ENCODE results near the gene ASTE1. TPM values are rescaled to one million over a fixed set of nuclear protein-coding genes. Genes with fewer than 3 reads are reported as not detected.

Gene ASTE1, protein sequence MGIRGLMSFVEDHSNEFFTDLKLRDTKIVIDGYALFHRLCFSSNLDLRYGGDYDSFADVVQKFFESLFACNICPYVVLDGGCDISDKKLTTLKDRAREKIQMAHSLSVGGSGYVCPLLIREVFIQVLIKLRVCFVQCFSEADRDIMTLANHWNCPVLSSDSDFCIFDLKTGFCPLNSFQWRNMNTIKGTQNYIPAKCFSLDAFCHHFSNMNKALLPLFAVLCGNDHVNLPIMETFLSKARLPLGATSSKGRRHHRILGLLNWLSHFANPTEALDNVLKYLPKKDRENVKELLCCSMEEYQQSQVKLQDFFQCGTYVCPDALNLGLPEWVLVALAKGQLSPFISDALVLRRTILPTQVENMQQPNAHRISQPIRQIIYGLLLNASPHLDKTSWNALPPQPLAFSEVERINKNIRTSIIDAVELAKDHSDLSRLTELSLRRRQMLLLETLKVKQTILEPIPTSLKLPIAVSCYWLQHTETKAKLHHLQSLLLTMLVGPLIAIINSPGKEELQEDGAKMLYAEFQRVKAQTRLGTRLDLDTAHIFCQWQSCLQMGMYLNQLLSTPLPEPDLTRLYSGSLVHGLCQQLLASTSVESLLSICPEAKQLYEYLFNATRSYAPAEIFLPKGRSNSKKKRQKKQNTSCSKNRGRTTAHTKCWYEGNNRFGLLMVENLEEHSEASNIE
- total RNA-seq (2022) (2.7 and 3.3 TPM in 2 replicates), Bru-seq, nascent RNA (percentile 65 among the genes with signal in this experiment), BruChase-seq, experiment 1, labeled RNA remaining after a 6-hour chase (percentile 32 among the genes with signal in this experiment), BruChase-seq, experiment 2, labeled RNA remaining after a 2-hour chase (percentile 49 among the genes with signal in this experiment)
- long read RNA-seq, partial matches to known transcripts: 0 of 8 reads
- long read RNA-seq, other reads (novel, unspliced or antisense): 4 of 8 reads

DNA sequence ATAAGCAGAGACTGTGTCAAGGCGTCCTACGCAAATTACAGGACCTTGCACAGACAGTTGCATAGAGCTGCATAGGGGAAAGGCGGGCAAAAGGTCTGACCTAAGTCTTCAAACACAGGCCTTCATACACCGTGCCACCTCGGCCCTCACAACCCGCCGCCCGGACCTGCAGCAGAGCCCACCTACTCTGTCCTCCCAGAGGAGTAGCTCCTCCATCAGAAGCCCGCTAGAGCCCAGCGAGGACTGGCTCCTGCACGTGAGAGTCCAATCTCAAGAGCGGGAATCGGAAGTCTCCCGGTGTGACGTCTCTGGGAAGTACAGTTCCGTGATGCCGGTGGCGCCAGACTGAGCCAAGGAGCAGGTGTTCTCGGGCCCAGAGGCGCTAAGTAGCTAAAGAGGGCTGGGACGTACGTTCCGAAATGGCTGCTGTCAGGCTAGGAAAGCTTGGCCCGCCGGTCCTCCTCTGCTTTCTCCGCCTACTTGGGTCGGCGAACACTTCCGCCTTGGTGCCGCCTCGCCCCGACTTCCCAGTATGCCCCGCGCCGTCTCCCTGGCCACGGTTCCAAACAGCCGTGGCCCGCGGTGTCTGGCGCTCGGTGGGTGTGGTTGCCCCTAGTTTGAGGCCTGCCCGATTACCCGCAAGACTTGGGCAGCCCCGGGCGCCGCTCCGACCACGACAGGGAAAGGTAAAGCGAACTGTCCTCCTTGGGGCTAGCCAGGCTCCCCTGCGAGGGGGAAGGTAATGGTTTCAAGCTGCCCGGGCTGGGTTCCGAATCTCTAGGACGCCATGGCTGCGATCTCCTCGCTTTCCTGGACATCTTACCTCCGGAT, at the start of gene ASTE1, which contains the start of gene NEK11:
Gene ASTE1, minus strand, starts transcription at position 505 of the 831 bp plus-strand sequence. CDS start 1,519 bp downstream, outside the sequence.
Gene NEK11, plus strand, starts transcription at position 557 of the 831 bp plus-strand sequence. CDS start 2,832 bp downstream, outside the sequence.
- Mint-ChIP-seq H3K27me3 (ENCODE audit: insufficient read depth, unreplicated experiment) (no peaks in the 10 kb centered on the region), H3K4me3 (ENCODE audit: unreplicated experiment) (peak within 1 kb of the TSS; percentile 90), H3K27ac (ENCODE audit: low read depth, unreplicated experiment) (peak within 1 kb of the TSS; percentile 99), H3K9me3 (ENCODE audit: unreplicated experiment) (no peaks in the 10 kb centered on the region), H3K36me3 (ENCODE audit: insufficient read depth, unreplicated experiment) (peaks cover 41% of the 10 kb centered on the region), H3K4me1 (ENCODE audit: insufficient read depth, unreplicated experiment) (peaks cover 8% of the 10 kb centered on the region)
- intact Hi-C loops (cut with micrococcal nuclease): loop anchor here (2.0 kb wide), 3 partner anchors 134 to 476 kb away; partner anchors contain the start of gene MRPL3
- TF ChIP-seq, protein P1, sequence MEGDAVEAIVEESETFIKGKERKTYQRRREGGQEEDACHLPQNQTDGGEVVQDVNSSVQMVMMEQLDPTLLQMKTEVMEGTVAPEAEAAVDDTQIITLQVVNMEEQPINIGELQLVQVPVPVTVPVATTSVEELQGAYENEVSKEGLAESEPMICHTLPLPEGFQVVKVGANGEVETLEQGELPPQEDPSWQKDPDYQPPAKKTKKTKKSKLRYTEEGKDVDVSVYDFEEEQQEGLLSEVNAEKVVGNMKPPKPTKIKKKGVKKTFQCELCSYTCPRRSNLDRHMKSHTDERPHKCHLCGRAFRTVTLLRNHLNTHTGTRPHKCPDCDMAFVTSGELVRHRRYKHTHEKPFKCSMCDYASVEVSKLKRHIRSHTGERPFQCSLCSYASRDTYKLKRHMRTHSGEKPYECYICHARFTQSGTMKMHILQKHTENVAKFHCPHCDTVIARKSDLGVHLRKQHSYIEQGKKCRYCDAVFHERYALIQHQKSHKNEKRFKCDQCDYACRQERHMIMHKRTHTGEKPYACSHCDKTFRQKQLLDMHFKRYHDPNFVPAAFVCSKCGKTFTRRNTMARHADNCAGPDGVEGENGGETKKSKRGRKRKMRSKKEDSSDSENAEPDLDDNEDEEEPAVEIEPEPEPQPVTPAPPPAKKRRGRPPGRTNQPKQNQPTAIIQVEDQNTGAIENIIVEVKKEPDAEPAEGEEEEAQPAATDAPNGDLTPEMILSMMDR (IDR thresholded peaks at IDR 0.05; ENCODE audit: unreplicated experiment): no peak
- peak; percentile 85 for DNase-seq (ENCODE audit: unreplicated experiment)
- ChIA-PET CTCF (interaction anchor here (0.5 to 1.0 kb wide), 5 partner anchors 9 to 422 kb away, joined by 3 to 4 read pairs (median 3); no protein-coding TSS in a partner anchor), POLR2A (interaction anchor here (0.8 to 3.6 kb wide), 18 partner anchors 8 to 475 kb away, joined by 3 to 20 read pairs (median 4); partner anchors contain the start of genes ATP2C1, NUDT16 and PIK3R4)
- TSS peak; percentile 68 for BruUV-seq (replicated peaks)

DNA sequence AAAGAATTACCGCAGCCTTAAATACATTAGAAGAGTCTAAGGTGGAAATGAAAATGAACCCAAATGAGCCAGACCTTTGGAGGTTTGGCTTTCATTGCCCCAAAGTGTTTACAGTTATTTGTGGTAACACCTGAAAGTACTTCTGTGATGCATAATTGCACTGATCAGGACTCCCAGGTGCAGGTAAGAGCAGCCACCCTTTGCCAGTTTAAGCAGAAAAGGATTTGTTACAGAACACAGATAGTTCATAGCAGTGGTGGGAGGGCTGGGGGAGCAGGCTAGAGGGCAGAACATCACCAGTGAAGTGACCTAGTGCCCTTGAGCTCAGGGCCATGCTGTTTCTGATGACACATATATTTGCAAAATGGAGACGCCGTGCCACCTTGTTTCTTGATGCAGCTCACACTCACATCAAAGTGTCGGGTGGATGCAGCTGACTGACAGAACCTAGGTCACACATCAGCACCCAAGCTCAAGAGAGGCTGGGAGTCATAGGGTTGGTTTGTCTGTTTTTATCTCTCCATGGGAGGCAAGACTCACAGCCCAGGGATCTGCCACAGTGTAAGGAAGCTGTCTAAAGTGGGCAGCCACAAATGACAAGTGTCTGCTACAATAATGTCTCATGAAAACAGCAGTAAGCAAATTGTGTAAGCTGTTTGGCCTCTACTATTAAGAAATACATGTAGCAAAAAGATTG, 49.2 kb upstream of the ASTE1 start:
- no peaks in the 10 kb centered on the region for H3K27me3 Mint-ChIP-seq (ENCODE audit: insufficient read depth, unreplicated experiment)
- CTCF ChIA-PET: interaction anchor here (0.6 to 0.7 kb wide), 3 partner anchors 10 to 673 kb away, joined by 4 read pairs; no protein-coding TSS in a partner anchor

DNA sequence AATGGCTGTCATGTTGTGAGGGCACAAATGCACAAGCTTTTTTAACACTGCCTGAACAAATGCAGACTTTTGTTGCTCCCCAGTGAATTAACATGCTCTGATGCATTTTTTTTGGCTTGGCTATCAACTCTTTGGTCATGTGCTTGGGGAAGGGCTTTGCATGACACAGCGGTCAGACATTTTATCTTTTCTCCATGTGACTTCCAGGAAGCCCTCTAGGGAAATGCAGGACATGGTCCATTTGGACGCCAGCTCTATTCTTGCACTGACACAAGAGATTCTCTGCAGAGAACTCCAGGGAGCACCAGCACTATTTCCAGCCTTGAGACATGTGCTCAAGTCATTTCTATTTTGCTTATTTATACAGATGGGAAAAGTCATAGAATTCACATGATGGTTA, 46.2 kb upstream of the ASTE1 start:
- Mint-ChIP-seq H3K9me3 (ENCODE audit: unreplicated experiment) (no peaks in the 10 kb centered on the region), H3K27me3 (ENCODE audit: insufficient read depth, unreplicated experiment) (no peaks in the 10 kb centered on the region), H3K4me3 (ENCODE audit: unreplicated experiment) (no peak overlapping the region), H3K36me3 (ENCODE audit: insufficient read depth, unreplicated experiment) (no peaks in the 10 kb centered on the region), H3K27ac (ENCODE audit: low read depth, unreplicated experiment) (no peak overlapping the region), H3K4me1 (ENCODE audit: insufficient read depth, unreplicated experiment) (no peaks in the 10 kb centered on the region)
- DNase-seq (ENCODE audit: unreplicated experiment): no peak
- TF ChIP-seq, protein P1 (IDR thresholded peaks at IDR 0.05; ENCODE audit: unreplicated experiment): no peak
- ChIA-PET CTCF (interaction anchor here (1.1 kb wide), 1 partner anchor 16 kb away, joined by 3 read pairs; no protein-coding TSS in a partner anchor), POLR2A (no interaction called here)
- no TSS peak for BruUV-seq (replicated peaks)
- intact Hi-C loops (cut with micrococcal nuclease): no loop called here

More for the DNA sequence above, 49.2 kb upstream of the ASTE1 start:
- BruUV-seq (replicated peaks): no TSS peak
- Mint-ChIP-seq H3K27ac (ENCODE audit: low read depth, unreplicated experiment) (no peak overlapping the region), H3K36me3 (ENCODE audit: insufficient read depth, unreplicated experiment) (no peaks in the 10 kb centered on the region), H3K9me3 (ENCODE audit: unreplicated experiment) (no peaks in the 10 kb centered on the region), H3K4me3 (ENCODE audit: unreplicated experiment) (no peak overlapping the region), H3K4me1 (ENCODE audit: insufficient read depth, unreplicated experiment) (no peaks in the 10 kb centered on the region)
- TF ChIP-seq, protein P1 (IDR thresholded peaks at IDR 0.05; ENCODE audit: unreplicated experiment): no peak
- intact Hi-C loops (cut with micrococcal nuclease): no loop called here
- no peak for DNase-seq (ENCODE audit: unreplicated experiment)
- POLR2A ChIA-PET: interaction anchor here (0.5 kb wide), 1 partner anchor 329 kb away, joined by 3 read pairs; the partner anchor contains the start of gene PIK3R4
